Stimulated activated CD8-positive, alpha-beta memory T cell treated with anti-CD3 and anti-CD28 coated beads, Interleukin-7, amount 100 ng/mL, for 1 hour (primary cell): ENCODE results near the gene DGAT2L6.

Experiments used
- DNase-seq, 2 donors: peaks; one replicate each; pipeline ENCODE4 v3.0.0-alpha.2; 2020; ENCODE audit warnings: low read depth in 2 of 2

Gene DGAT2L6

GRCh38 chrX:70176938-70177533 is at the start of gene DGAT2L6:
TSS of gene DGAT2L6 (plus strand) at chrX:70177483. CDS start at chrX:70177583, 100 bp downstream.
- DNase-seq, result no peak

GRCh38 chrX:70128071-70128470 is 49.2 kb upstream of the DGAT2L6 start:
- DNase-seq, result no peak

- no peak for DNase-seq
Observed at GRCh38 chrX:70129816-70130215, 47.5 kb upstream of the DGAT2L6 start.

- DNase-seq, result no peak
Observed at GRCh38 chrX:70132224-70132623, 45.1 kb upstream of the DGAT2L6 start.

- DNase-seq, result no peak
Observed at GRCh38 chrX:70132877-70133302, 44.4 kb upstream of the DGAT2L6 start.

- DNase-seq, result peak; percentile 37 to 49
Observed at GRCh38 chrX:70133303-70134115, 43.8 kb upstream of the DGAT2L6 start, which contains the start of gene IGBP1. TSS of gene IGBP1 (plus strand) at chrX:70133447. CDS start at chrX:70133948, 501 bp downstream.

- DNase-seq, result no peak
Observed at GRCh38 chrX:70134116-70134477, 43.2 kb upstream of the DGAT2L6 start.

- no peak for DNase-seq
Observed at GRCh38 chrX:70138622-70139021, 38.7 kb upstream of the DGAT2L6 start.

- DNase-seq, result no peak
Observed at GRCh38 chrX:70139736-70140135, 37.5 kb upstream of the DGAT2L6 start.

GRCh38 chrX:70141373-70141772 is 35.9 kb upstream of the DGAT2L6 start:
- no peak for DNase-seq

GRCh38 chrX:70166601-70167590 is 10.4 kb upstream of the DGAT2L6 start:
- no peak for DNase-seq

- no peak for DNase-seq
Observed at GRCh38 chrX:70168238-70169188, 8.8 kb upstream of the DGAT2L6 start.

- no peak for DNase-seq
Observed at GRCh38 chrX:70169281-70169680, 8.0 kb upstream of the DGAT2L6 start.

- no peak for DNase-seq
Observed at GRCh38 chrX:70171624-70172023, 5.7 kb upstream of the DGAT2L6 start.

- DNase-seq, result no peak
Observed at GRCh38 chrX:70172221-70172620, 5.1 kb upstream of the DGAT2L6 start.

- no peak for DNase-seq
Observed at GRCh38 chrX:70172964-70173363, 4.3 kb upstream of the DGAT2L6 start.

- no peak for DNase-seq
Observed at GRCh38 chrX:70174754-70175153, 2.5 kb upstream of the DGAT2L6 start.

- no peak for DNase-seq
Observed at GRCh38 chrX:70175338-70175737, 1.9 kb upstream of the DGAT2L6 start.

GRCh38 chrX:70183091-70183490 is 5.8 kb downstream of the DGAT2L6 start:
- DNase-seq, result no peak

- no peak for DNase-seq
Observed at GRCh38 chrX:70190225-70190624, 12.9 kb downstream of the DGAT2L6 start.
